ENCODE data around the gene LRRC59. TPM values are rescaled to one million over a fixed set of nuclear protein-coding genes. Genes with fewer than 3 reads are reported as not detected.

LRRC59 gene
- total and polyA plus RNA-seq, 2 of the 4 experiments (the other 2 are of a cell fraction): 139 to 233 TPM

DNA sequence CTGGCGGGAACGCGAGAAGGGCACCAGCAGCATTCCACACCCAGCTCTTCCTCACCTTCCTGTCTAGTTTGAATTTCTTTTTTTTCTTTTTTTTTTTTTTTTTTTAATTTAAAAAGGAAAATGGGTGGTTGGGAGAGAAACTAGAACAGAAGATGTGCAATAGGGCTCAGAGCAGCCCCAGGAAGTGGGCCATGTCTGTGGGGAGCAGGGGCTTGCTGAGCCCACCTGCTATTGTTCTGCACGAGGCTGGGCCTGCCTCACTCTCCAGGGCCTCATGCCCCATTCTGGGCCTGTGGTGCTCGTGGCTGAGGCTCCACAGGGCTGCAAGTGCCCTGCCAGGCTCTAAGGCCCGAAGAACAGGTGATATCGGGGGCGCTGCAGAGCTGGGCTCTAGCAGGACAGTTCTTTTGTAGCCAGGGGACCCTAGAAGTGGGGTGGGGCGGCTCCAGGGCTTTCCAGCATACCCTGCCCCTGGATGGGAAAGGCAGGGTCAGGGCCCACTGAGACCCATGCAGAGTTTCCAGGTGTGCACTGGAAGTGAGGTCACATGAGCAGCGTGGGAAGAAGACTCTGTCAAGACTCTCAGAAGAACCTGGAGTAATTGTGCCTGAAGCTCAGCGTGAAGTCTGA, 36.7 kb downstream of the LRRC59 start:
- no peak overlapping the region for H3K14ac ChIP-seq (replicated peaks; ENCODE audit: low read depth, low read length)
- H3K4me2 ChIP-seq (ENCODE audit: low read depth, low read length): no peak overlapping the region
- H4K20me1 ChIP-seq (ENCODE audit: insufficient read depth, low read length): peaks cover 22% of the 10 kb centered on the region; the same call in 1 of the 2 replicates
- no peak overlapping the region for H3K23ac ChIP-seq (ENCODE audit: low read depth, low read length)
- peaks cover 3 to 11% of the 10 kb centered on the region in 2 experiments; a peak in 1 of 4 replicates for H3K79me1 ChIP-seq (ENCODE audit: low read depth in 1 of 2, low read length in 2 of 2)
- H4K5ac ChIP-seq (ENCODE audit: low read depth, low read length): no peak overlapping the region
- no peak overlapping the region for H2AFZ ChIP-seq (replicated peaks; ENCODE audit: low read length, poor library complexity)
- peaks cover 11% of the 10 kb centered on the region for H3K4me1 ChIP-seq (ENCODE audit: control insufficient read depth, insufficient read depth, low read length)
- no peak overlapping the region for H3K4me3 ChIP-seq (ENCODE audit: insufficient read depth, low read depth, low read length)
- H2BK5ac ChIP-seq (ENCODE audit: low read depth, low read length, poor library complexity, severe bottlenecking): no peak overlapping the region
- ChIA-PET POLR2A (ENCODE audit: unreplicated experiment) (interaction anchor here (0.6 kb wide), 3 partner anchors 14 to 113 kb away, joined by 3 to 7 read pairs (median 4); no protein-coding TSS in a partner anchor), CTCF (interaction anchor here (0.7 to 2.1 kb wide), 4 partner anchors 11 to 19 kb away, joined by 3 to 7 read pairs (median 6); no protein-coding TSS in a partner anchor)
- H2BK20ac ChIP-seq (ENCODE audit: low read depth, low read length): no peak overlapping the region
- intact Hi-C loops (cut with micrococcal nuclease) (no loop called here), dilution Hi-C loops (cut with HindIII; ENCODE audit: low sequenced_read_pairs, unreplicated experiment) (no loop called here), in situ Hi-C loops (cut with MboI; ENCODE audit: low sequenced_read_pairs) (no loop called here)
- no peak for ATAC-seq (ENCODE audit: low read depth)
- H3K56ac ChIP-seq (ENCODE audit: extremely low read depth, insufficient read depth, low read length): no peak overlapping the region
- H3K27ac ChIP-seq (ENCODE audit: insufficient read depth, low read length): no peak overlapping the region
- no peak overlapping the region for H4K91ac ChIP-seq (ENCODE audit: insufficient read depth, low read depth, low read length)
- no peak for TF ChIP-seq MXI1 (IDR thresholded peaks at IDR 0.05; ENCODE audit: borderline replicate concordance, low read depth, low read length)
- no peak for TF ChIP-seq RCOR1 (IDR thresholded peaks at IDR 0.05; ENCODE audit: insufficient replicate concordance, low read length)
- TF ChIP-seq MAFK (IDR thresholded peaks at IDR 0.05; ENCODE audit: low read depth, low read length): no peak
- TF ChIP-seq, protein P1, sequence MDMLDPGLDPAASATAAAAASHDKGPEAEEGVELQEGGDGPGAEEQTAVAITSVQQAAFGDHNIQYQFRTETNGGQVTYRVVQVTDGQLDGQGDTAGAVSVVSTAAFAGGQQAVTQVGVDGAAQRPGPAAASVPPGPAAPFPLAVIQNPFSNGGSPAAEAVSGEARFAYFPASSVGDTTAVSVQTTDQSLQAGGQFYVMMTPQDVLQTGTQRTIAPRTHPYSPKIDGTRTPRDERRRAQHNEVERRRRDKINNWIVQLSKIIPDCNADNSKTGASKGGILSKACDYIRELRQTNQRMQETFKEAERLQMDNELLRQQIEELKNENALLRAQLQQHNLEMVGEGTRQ (IDR thresholded peaks at IDR 0.05; ENCODE audit: low read depth, low read length): no peak
- TF ChIP-seq CEBPB (IDR thresholded peaks at IDR 0.05; ENCODE audit: low read depth, low read length): no peak
- TF ChIP-seq SMC3 (IDR thresholded peaks at IDR 0.05; ENCODE audit: low read depth, low read length): no peak
- TF ChIP-seq FOS (IDR thresholded peaks at IDR 0.05; ENCODE audit: low read depth, low read length): no peak
- TF ChIP-seq CHD1 (IDR thresholded peaks at IDR 0.05; ENCODE audit: low read depth, low read length): no peak
- no peak for TF ChIP-seq NFE2L2 (IDR thresholded peaks at IDR 0.05; ENCODE audit: low read depth, low read length)
- TF ChIP-seq, protein P2, sequence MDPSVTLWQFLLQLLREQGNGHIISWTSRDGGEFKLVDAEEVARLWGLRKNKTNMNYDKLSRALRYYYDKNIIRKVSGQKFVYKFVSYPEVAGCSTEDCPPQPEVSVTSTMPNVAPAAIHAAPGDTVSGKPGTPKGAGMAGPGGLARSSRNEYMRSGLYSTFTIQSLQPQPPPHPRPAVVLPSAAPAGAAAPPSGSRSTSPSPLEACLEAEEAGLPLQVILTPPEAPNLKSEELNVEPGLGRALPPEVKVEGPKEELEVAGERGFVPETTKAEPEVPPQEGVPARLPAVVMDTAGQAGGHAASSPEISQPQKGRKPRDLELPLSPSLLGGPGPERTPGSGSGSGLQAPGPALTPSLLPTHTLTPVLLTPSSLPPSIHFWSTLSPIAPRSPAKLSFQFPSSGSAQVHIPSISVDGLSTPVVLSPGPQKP (IDR thresholded peaks at IDR 0.05; ENCODE audit: borderline replicate concordance, low read depth, low read length): no peak
- no peak for TF ChIP-seq RAD21 (IDR thresholded peaks at IDR 0.05; ENCODE audit: low read length)
- BruUV-seq (replicated peaks): no TSS peak
- H3K9me3 ChIP-seq (ENCODE audit: control insufficient read depth, insufficient read depth, low read length): no peaks in the 10 kb centered on the region
- H3K18ac ChIP-seq (ENCODE audit: low read depth, low read length): no peak overlapping the region
- H3K9me1 ChIP-seq (ENCODE audit: insufficient read depth, low read length): peaks cover 9% of the 10 kb centered on the region; the same call in 1 of the 2 replicates
- peaks cover 48% of the 10 kb centered on the region for H3K36me3 ChIP-seq (ENCODE audit: control insufficient read depth, insufficient read depth, low read length)
- WGBS, 2 experiments (ENCODE audit: extremely low coverage in 2 of 2, insufficient read length in 1 of 2): 70% methylated on average over 3 of the region's 11 CpGs; no CpG with 5 or more reads in 1 of the 2 experiments
- DNase-seq: no peak
- no peak overlapping the region for H2AK5ac ChIP-seq (ENCODE audit: low read depth, low read length)
- H3K4ac ChIP-seq (ENCODE audit: low read depth, low read length): no peak overlapping the region
- no peak overlapping the region for H2BK120ac ChIP-seq (ENCODE audit: low read depth, low read length)
- H2AK9ac ChIP-seq (replicated peaks; ENCODE audit: low read depth, low read length, poor library complexity): no peak overlapping the region
- H4K8ac ChIP-seq (ENCODE audit: low read depth in 2 of 2, low read length in 2 of 2): no peak overlapping the region
- no peak overlapping the region for H2BK15ac ChIP-seq (ENCODE audit: low read depth, low read length)
- no peak overlapping the region for H3K9ac ChIP-seq (ENCODE audit: low read depth, low read length)
- no peaks in the 10 kb centered on the region for H3K27me3 ChIP-seq (ENCODE audit: control insufficient read depth, insufficient read depth, low read length)
